PC-3 (cell line): Measurements from ENCODE around the gene CHST5.

Source experiments
- CTCF ChIP-seq: fragments of 300-600 bp; sonication (generic); conservative IDR thresholded peaks from 2 replicates; pipeline ENCODE4 v1.5.1; 2017; ENCODE audit warnings: antibody characterized with exemption, low read depth, mild to moderate bottlenecking, low read length
- EZH2 ChIP-seq: fragments of 300-600 bp; sonication (generic); IDR thresholded peaks from one replicate; pipeline ENCODE4 v1.6.1; 2017; ENCODE audit warnings: antibody characterized with exemption, mild to moderate bottlenecking, low read length; ENCODE audit not compliant: unreplicated experiment

GRCh38 chr16:75578725-75579124 lies 42.8 kb upstream of the CHST5 start:
- TF ChIP-seq EZH2 (no peak), CTCF (no peak)
